ENCODE data around the gene CAND2.

DNA sequence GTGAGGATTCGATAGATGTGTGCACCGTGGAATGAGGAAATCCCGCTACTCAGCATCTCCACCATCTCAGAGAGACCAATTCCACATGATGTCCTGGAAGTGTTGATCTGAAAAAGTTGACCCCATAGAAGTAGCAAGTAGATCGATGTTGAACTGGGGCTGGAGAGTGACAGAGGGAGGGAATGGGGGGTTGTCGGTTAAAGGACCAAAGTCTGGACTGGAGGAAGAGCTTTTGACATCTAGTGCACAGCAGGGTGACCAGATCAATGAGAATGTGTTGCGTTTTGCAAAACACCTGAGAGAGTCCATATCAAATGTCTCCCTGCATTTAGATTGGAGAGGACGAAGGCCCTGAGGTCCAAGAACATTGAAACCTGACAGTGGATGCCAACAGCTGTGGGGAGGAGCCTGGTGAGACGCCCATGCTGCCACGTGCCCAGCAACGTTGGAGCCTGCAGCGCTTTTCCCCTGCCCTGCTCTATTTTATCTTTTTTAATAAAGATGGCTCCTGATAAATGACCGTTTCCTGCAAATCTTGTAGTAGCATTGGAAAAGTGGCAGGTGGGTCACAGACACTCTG is 75.0 kb downstream of the CAND2 start:
- TF ChIP-seq MEIS2 (IDR thresholded peaks at IDR 0.05; ENCODE audit: partially characterized antibody) = no peak
- no peak for TF ChIP-seq ZNF561 (CRISPR knock-in tag; conservative IDR thresholded peaks at IDR 0.05)
- TF ChIP-seq, protein P1, sequence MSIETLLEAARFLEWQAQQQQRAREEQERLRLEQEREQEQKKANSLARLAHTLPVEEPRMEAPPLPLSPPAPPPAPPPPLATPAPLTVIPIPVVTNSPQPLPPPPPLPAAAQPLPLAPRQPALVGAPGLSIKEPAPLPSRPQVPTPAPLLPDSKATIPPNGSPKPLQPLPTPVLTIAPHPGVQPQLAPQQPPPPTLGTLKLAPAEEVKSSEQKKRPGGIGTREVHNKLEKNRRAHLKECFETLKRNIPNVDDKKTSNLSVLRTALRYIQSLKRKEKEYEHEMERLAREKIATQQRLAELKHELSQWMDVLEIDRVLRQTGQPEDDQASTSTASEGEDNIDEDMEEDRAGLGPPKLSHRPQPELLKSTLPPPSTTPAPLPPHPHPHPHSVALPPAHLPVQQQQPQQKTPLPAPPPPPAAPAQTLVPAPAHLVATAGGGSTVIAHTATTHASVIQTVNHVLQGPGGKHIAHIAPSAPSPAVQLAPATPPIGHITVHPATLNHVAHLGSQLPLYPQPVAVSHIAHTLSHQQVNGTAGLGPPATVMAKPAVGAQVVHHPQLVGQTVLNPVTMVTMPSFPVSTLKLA (conservative IDR thresholded peaks at IDR 0.05) = no peak

All from K562 (cell line).